Common myeloid progenitor, CD34-positive (primary cell): Measurements from ENCODE around the gene ZNF552.

ENCODE experiments used
- CTCF ChIA-PET: fragments of 350-600 bp; sonication (Branson Sonifier 250); formaldehyde crosslinking; loops from one replicate; lab custom pipeline; 2021; ENCODE audit warnings: antibody characterized with exemption; lab: Charles Lee
- POLR2A ChIA-PET: fragments of 350-600 bp; sonication (Branson Sonifier 250); formaldehyde crosslinking; loops from one replicate; lab custom pipeline; 2021; ENCODE audit warnings: antibody characterized with exemption; lab: Charles Lee
- DNase-seq, 3 donors: peaks; one replicate each; pipeline versions ENCODE4 v3.0.0 to v3.0.0-alpha.2; 2013
- H3K27ac ChIP-seq, 2 experiments: 1 replicate in 1 of 2; 2 replicates in 1 of 2; pipeline ENCODE4 v1.7.0; 2013; ENCODE audit warnings: inconsistent platforms in 2 of 2, low read length in 2 of 2, mild to moderate bottlenecking in 2 of 2, low read depth in 1 of 2, moderate library complexity in 1 of 2; ENCODE audit not compliant: severe bottlenecking in 2 of 2, insufficient read depth in 1 of 2, poor library complexity in 1 of 2
- H3K27me3 ChIP-seq, 5 experiments: replicated peaks in 2 of 5; 1 replicate in 3 of 5; 2 replicates in 2 of 5; pipeline versions ENCODE4 v1.6.1 to v1.7.0; 2013; ENCODE audit warnings: low read length in 4 of 5, mild to moderate bottlenecking in 2 of 5, moderate library complexity in 2 of 5, inconsistent platforms in 1 of 5; ENCODE audit not compliant: insufficient read depth in 5 of 5, control insufficient read depth in 4 of 5
- H3K36me3 ChIP-seq, 4 experiments: 1 replicate in 2 of 4; 2 replicates in 2 of 4; pipeline versions ENCODE4 v1.6.1 to v1.7.0; 2013; ENCODE audit warnings: low read length in 3 of 4, control low read depth in 1 of 4, mild to moderate bottlenecking in 1 of 4; ENCODE audit not compliant: control insufficient read depth in 4 of 4, insufficient read depth in 4 of 4
- H3K4me1 ChIP-seq, 4 experiments: 1 replicate in 3 of 4; 2 replicates in 1 of 4; pipeline versions ENCODE4 v1.6.1 to v1.7.1; 2013; ENCODE audit warnings: low read length in 3 of 4, mild to moderate bottlenecking in 3 of 4, control low read depth in 1 of 4, inconsistent platforms in 1 of 4, moderate library complexity in 1 of 4; ENCODE audit not compliant: control insufficient read depth in 4 of 4, insufficient read depth in 4 of 4; ENCODE audit errors: control extremely low read depth in 1 of 4
- H3K4me3 ChIP-seq, 7 experiments: 1 replicate in 4 of 7; 2 replicates in 3 of 7; pipeline versions ENCODE4 v1.5.1 to v1.7.0; 2013; ENCODE audit warnings: mild to moderate bottlenecking in 7 of 7, low read length in 6 of 7, moderate library complexity in 6 of 7, inconsistent platforms in 2 of 7, low read depth in 2 of 7, control low read depth in 1 of 7; ENCODE audit not compliant: insufficient read depth in 4 of 7, control insufficient read depth in 1 of 7; ENCODE audit errors: extremely low read depth in 1 of 7
- H3K9me3 ChIP-seq, 5 experiments: 1 replicate in 4 of 5; 2 replicates in 1 of 5; pipeline versions ENCODE4 v1.6.1 to v1.7.1; 2013; ENCODE audit warnings: low read length in 4 of 5, mild to moderate bottlenecking in 2 of 5, inconsistent platforms in 1 of 5, low read depth in 1 of 5, moderate library complexity in 1 of 5; ENCODE audit not compliant: control insufficient read depth in 4 of 5, insufficient read depth in 2 of 5; ENCODE audit errors: control extremely low read depth in 1 of 5
- WGBS: methylation state at CpG from one replicate; pipeline ENCODE4 v1.1.5; 2013; ENCODE audit not compliant: insufficient coverage; 5-methylcytosine and 5-hydroxymethylcytosine counted together

The ZNF552 gene

DNA sequence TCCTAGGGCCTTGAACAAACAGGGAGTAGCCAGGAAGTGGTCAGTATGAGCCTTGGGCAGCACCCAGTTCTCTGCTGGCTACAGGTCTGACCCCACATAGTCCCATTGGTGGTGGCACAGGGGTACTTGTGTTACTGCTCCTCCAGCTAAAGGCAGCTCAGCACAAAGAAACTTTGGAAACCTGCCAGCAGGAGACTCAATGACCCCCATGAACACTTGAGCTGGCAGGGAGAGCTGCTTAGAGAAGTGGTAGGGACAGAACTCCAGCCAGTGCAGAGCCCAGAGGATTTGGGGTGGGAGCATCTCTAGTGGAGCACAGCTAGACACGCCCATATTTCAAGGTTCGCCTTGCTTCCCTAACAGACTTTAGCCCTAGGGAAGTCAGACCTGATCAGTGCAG lies 55.6 kb downstream of the ZNF552 start:
- no peaks in the 10 kb centered on the region for H3K4me1 ChIP-seq
- ChIA-PET CTCF (interaction anchor here (0.5 to 0.8 kb wide), 2 partner anchors 110 to 528 kb away, joined by 3 to 4 read pairs; no protein-coding TSS in a partner anchor), POLR2A (no interaction called here)
- H3K27me3 ChIP-seq = no peaks in the 10 kb centered on the region
- H3K9me3 ChIP-seq = peaks cover 14 to 30% (median 18%) of the 10 kb centered on the region in 5 experiments
- no peak overlapping the region for H3K4me3 ChIP-seq
- H3K36me3 ChIP-seq = peaks cover 44 to 82% (median 65%) of the 10 kb centered on the region in 4 experiments
- no peak overlapping the region for H3K27ac ChIP-seq
- no peak for DNase-seq
- 100% methylated on average over 2 of the region's 2 CpGs for whole genome bisulfite sequencing

GRCh38 chr19:57757941-57758340 lies 56.8 kb downstream of the ZNF552 start:
- no peaks in the 10 kb centered on the region for H3K27me3 ChIP-seq
- no peak overlapping the region for H3K27ac ChIP-seq
- no peak for DNase-seq
- 100% methylated on average over 1 of the region's 2 CpGs for WGBS
- H3K9me3 ChIP-seq = peaks cover 25 to 38% (median 28%) of the 10 kb centered on the region in 5 experiments
- H3K4me1 ChIP-seq = no peaks in the 10 kb centered on the region
- CTCF ChIA-PET = no interaction called here
- peaks cover 51 to 86% (median 75%) of the 10 kb centered on the region in 4 experiments for H3K36me3 ChIP-seq
- H3K4me3 ChIP-seq = no peak overlapping the region
- POLR2A ChIA-PET = no interaction called here
